ENCODE results near the gene CSTF1. TPM values are rescaled to one million over a fixed set of nuclear protein-coding genes. Genes with fewer than 3 reads are reported as not detected.

CSTF1 gene
- total RNA-seq, 4 donors from 2014 or later = 15.3 to 24.8 (median 20.2) TPM

- TF ChIP-seq CTCF (IDR thresholded peaks at IDR 0.05; ENCODE audit: low read depth) = no peak
Measured at GRCh38 chr20:56382696-56383095, 9.7 kb upstream of the CSTF1 start.

- no peak for TF ChIP-seq CTCF (IDR thresholded peaks at IDR 0.05; ENCODE audit: low read depth)
Measured at GRCh38 chr20:56383334-56383733, 9.1 kb upstream of the CSTF1 start.

GRCh38 chr20:56385130-56385529 is 7.3 kb upstream of the CSTF1 start:
- TF ChIP-seq CTCF (IDR thresholded peaks at IDR 0.05; ENCODE audit: low read depth) = no peak

- no peak for TF ChIP-seq CTCF (IDR thresholded peaks at IDR 0.05; ENCODE audit: low read depth)
Measured at GRCh38 chr20:56386219-56386618, 6.2 kb upstream of the CSTF1 start.

- no peak for TF ChIP-seq CTCF (IDR thresholded peaks at IDR 0.05; ENCODE audit: low read depth)
Measured at GRCh38 chr20:56388882-56389281, 3.6 kb upstream of the CSTF1 start.

- no peak for TF ChIP-seq CTCF (IDR thresholded peaks at IDR 0.05; ENCODE audit: low read depth)
Measured at GRCh38 chr20:56389807-56390206, 2.6 kb upstream of the CSTF1 start.

GRCh38 chr20:56391037-56391436 is 1.4 kb upstream of the CSTF1 start:
- TF ChIP-seq CTCF (IDR thresholded peaks at IDR 0.05; ENCODE audit: low read depth) = no peak

Data from subcutaneous adipose tissue (tissue), 4 donors.